H9 (cell line): ENCODE results near the gene TSPAN6. TPM values are rescaled to one million over a fixed set of nuclear protein-coding genes. Genes with fewer than 3 reads are reported as not detected.

ENCODE experiments used
- DNase-seq: peaks from one replicate; pipeline ENCODE4 v3.0.0-alpha.2; 2017
- H2AFZ ChIP-seq: one replicate; pipeline ENCODE4 v1.6.1; 2013; ENCODE audit warnings: mild to moderate bottlenecking, low read length, control low read depth, moderate library complexity
- H2AK5ac ChIP-seq: 2 replicates; pipeline ENCODE4 v1.6.1; 2013; ENCODE audit warnings: low read length, control low read depth, mixed read lengths; ENCODE audit not compliant: insufficient read length
- H2BK120ac ChIP-seq: one replicate; pipeline ENCODE4 v1.6.1; 2013; ENCODE audit warnings: low read depth, mild to moderate bottlenecking, low read length, control low read depth, inconsistent platforms; ENCODE audit not compliant: poor library complexity, severe bottlenecking
- H2BK12ac ChIP-seq: 2 replicates; pipeline ENCODE4 v1.6.1; 2013; ENCODE audit warnings: low read length, control low read depth, mixed read lengths, low read depth; ENCODE audit not compliant: insufficient read length
- H2BK15ac ChIP-seq: 2 replicates; pipeline ENCODE4 v1.6.1; 2013; ENCODE audit warnings: low read depth, low read length, control low read depth
- H2BK20ac ChIP-seq: one replicate; pipeline ENCODE4 v1.6.1; 2013; ENCODE audit warnings: low read depth, mild to moderate bottlenecking, low read length, control low read depth, inconsistent platforms; ENCODE audit not compliant: poor library complexity, severe bottlenecking
- H2BK5ac ChIP-seq: 2 replicates; pipeline ENCODE4 v1.6.1; 2013; ENCODE audit warnings: low read length, control low read depth, mixed read lengths; ENCODE audit not compliant: insufficient read length
- H3K14ac ChIP-seq: 2 replicates; pipeline ENCODE4 v1.6.1; 2013; ENCODE audit warnings: low read length, control low read depth; ENCODE audit not compliant: insufficient read depth
- H3K18ac ChIP-seq: 2 replicates; pipeline ENCODE4 v1.6.1; 2013; ENCODE audit warnings: low read depth, mild to moderate bottlenecking, mixed read lengths, low read length, control low read depth; ENCODE audit not compliant: insufficient read length
- H3K23ac ChIP-seq: 2 replicates; pipeline ENCODE4 v1.6.1; 2013; ENCODE audit warnings: low read length, control low read depth, mixed read lengths, low read depth; ENCODE audit not compliant: insufficient read length
- H3K23me2 ChIP-seq: 2 replicates; pipeline ENCODE4 v1.6.1; 2013; ENCODE audit warnings: low read depth, mild to moderate bottlenecking, mixed read lengths, low read length, control low read depth; ENCODE audit not compliant: insufficient read length, poor library complexity, severe bottlenecking
- H3K27ac ChIP-seq: 2 replicates; pipeline ENCODE4 v1.5.1; 2013; ENCODE audit warnings: low read length, control low read depth, mixed read lengths, low read depth; ENCODE audit not compliant: insufficient read length
- H3K27me3 ChIP-seq: 2 replicates; pipeline ENCODE4 v1.6.1; 2013; ENCODE audit warnings: low read length, control low read depth, inconsistent platforms; ENCODE audit not compliant: insufficient read depth
- H3K4ac ChIP-seq: 2 replicates; pipeline ENCODE4 v1.6.1; 2013; ENCODE audit warnings: low read depth, mild to moderate bottlenecking, control low read depth, inconsistent platforms, low read length, moderate library complexity
- H3K4me1 ChIP-seq: 2 replicates; pipeline ENCODE4 v1.6.1; 2013; ENCODE audit warnings: low read length, control low read depth, inconsistent platforms; ENCODE audit not compliant: insufficient read depth
- H3K4me2 ChIP-seq: 2 replicates; pipeline ENCODE4 v1.6.1; 2013; ENCODE audit warnings: low read length, control low read depth, mixed read lengths; ENCODE audit not compliant: insufficient read length, insufficient read depth
- H3K56ac ChIP-seq: 2 replicates; pipeline ENCODE4 v1.6.1; 2013; ENCODE audit warnings: low read depth, mild to moderate bottlenecking, mixed read lengths, low read length, control low read depth; ENCODE audit not compliant: insufficient read length
- H3K79me1 ChIP-seq: 2 replicates; pipeline ENCODE4 v1.6.1; 2013; ENCODE audit warnings: low read depth, mild to moderate bottlenecking, moderate library complexity, low read length, control low read depth, inconsistent platforms; ENCODE audit not compliant: insufficient read depth, poor library complexity, severe bottlenecking
- H3K79me2 ChIP-seq: 2 replicates; pipeline ENCODE4 v1.6.1; 2013; ENCODE audit warnings: low read length, control low read depth, inconsistent platforms; ENCODE audit not compliant: insufficient read depth
- H3K9ac ChIP-seq: 2 replicates; pipeline ENCODE4 v1.6.1; 2013; ENCODE audit warnings: low read length, control low read depth, mixed read lengths; ENCODE audit not compliant: insufficient read length; ENCODE audit errors: extremely low read depth
- H3K9me3 ChIP-seq: one replicate; pipeline ENCODE4 v1.6.1; 2013; ENCODE audit warnings: low read depth, low read length, inconsistent platforms; ENCODE audit not compliant: control insufficient read depth
- H3T11ph ChIP-seq: one replicate; pipeline ENCODE4 v1.6.1; 2013; ENCODE audit warnings: mild to moderate bottlenecking, low read length, control low read depth, inconsistent platforms
- H4K20me1 ChIP-seq: one replicate; pipeline ENCODE4 v1.6.1; 2013; ENCODE audit not compliant: control insufficient read depth, insufficient read length, insufficient read depth
- H4K5ac ChIP-seq: 2 replicates; pipeline ENCODE4 v1.6.1; 2013; ENCODE audit warnings: low read depth, mild to moderate bottlenecking, mixed read lengths, low read length, control low read depth; ENCODE audit not compliant: insufficient read length
- H4K8ac ChIP-seq: replicated peaks from 2 replicates; pipeline ENCODE4 v1.6.1; 2013; ENCODE audit warnings: low read length, control low read depth, mixed read lengths, low read depth; ENCODE audit not compliant: insufficient read length
- H4K91ac ChIP-seq: 2 replicates; pipeline ENCODE4 v1.6.1; 2013; ENCODE audit warnings: low read depth, mild to moderate bottlenecking, moderate library complexity, mixed read lengths, low read length, control low read depth; ENCODE audit not compliant: insufficient read length
- H3K27ac Mint-ChIP-seq, 3 experiments: 2 replicates in 2 of 3; 3 replicates in 1 of 3; pipeline ENCODE4 v1.8.0; 2020 to 2021; ENCODE audit warnings: mixed read lengths in 3 of 3, mild to moderate bottlenecking in 1 of 3, moderate library complexity in 1 of 3
- H3K27me3 Mint-ChIP-seq: 2 replicates; pipeline ENCODE4 v1.8.0; 2021; ENCODE audit warnings: low read depth, mild to moderate bottlenecking, moderate library complexity, mixed read lengths
- H3K36me3 Mint-ChIP-seq, 3 experiments: 2 replicates in 2 of 3; 3 replicates in 1 of 3; pipeline ENCODE4 v1.8.0; 2020 to 2021; ENCODE audit warnings: low read depth in 3 of 3, mixed read lengths in 3 of 3; ENCODE audit not compliant: insufficient read depth in 1 of 3
- H3K4me1 Mint-ChIP-seq, 2 experiments: 2 replicates each; pipeline ENCODE4 v1.8.0; 2020; ENCODE audit warnings: mixed read lengths in 2 of 2
- H3K4me3 Mint-ChIP-seq, 2 experiments: 2 replicates in 1 of 2; 3 replicates in 1 of 2; pipeline ENCODE4 v1.8.0; 2020 to 2021; ENCODE audit warnings: mild to moderate bottlenecking in 2 of 2, mixed read lengths in 2 of 2, moderate library complexity in 1 of 2
- H3K9me3 Mint-ChIP-seq, 2 experiments: 2 replicates in 1 of 2; 3 replicates in 1 of 2; pipeline ENCODE4 v1.8.0; 2020; ENCODE audit warnings: mild to moderate bottlenecking in 2 of 2, mixed read lengths in 2 of 2, moderate library complexity in 1 of 2
- CTCF ChIP-seq: fragments of 200-600 bp; sonication (generic); conservative IDR thresholded peaks from 3 replicates; pipeline ENCODE4 v1.8.0; 2021; ENCODE audit warnings: antibody characterized with exemption, mild to moderate bottlenecking
- WGBS: extraction: QIAGEN DNeasy Blood & Tissue Kit; methylation state at CpG from one replicate; pipeline ENCODE4 v1.1.7; 2013; ENCODE audit warnings: missing lambda C conversion rate, low lambda C conversion rate, mixed read lengths; ENCODE audit not compliant: insufficient read length; ENCODE audit errors: extremely low coverage; 5-methylcytosine and 5-hydroxymethylcytosine counted together
- total RNA-seq: library from RNA; stranded (reverse); gene quantifications from 2 replicates; pipeline ENCODE4 v1.2.1, GENCODE V29; 2021

Gene TSPAN6
- total RNA-seq, 1 experiment from 2014 or later, result 61.3 TPM

GRCh38 chrX:100647739-100648138 lies 11.1 kb upstream of the TSPAN6 start:
- H3K4ac ChIP-seq, result no peak overlapping the region
- WGBS, result no CpG with 5 or more reads among the region's 2 CpGs
- H2BK12ac ChIP-seq, result no peak overlapping the region
- H2BK15ac ChIP-seq, result no peak overlapping the region
- no peak overlapping the region for H3K18ac ChIP-seq
- no peaks in the 10 kb centered on the region for H3K27me3 ChIP-seq
- no peak overlapping the region for H3T11ph ChIP-seq
- no peak overlapping the region for H3K4me3 Mint-ChIP-seq
- H2BK120ac ChIP-seq, result no peak overlapping the region
- H2AFZ ChIP-seq, result no peak overlapping the region
- no peak overlapping the region for H3K9ac ChIP-seq
- no peak overlapping the region for H4K8ac ChIP-seq
- H3K79me2 ChIP-seq, result no peaks in the 10 kb centered on the region
- H4K91ac ChIP-seq, result no peak overlapping the region
- no peaks in the 10 kb centered on the region for H4K20me1 ChIP-seq
- H3K4me1 ChIP-seq, result peaks cover 3% of the 10 kb centered on the region; the same call in 1 of the 2 replicates
- TF ChIP-seq CTCF, result no peak
- no peaks in the 10 kb centered on the region; a peak in 3 of 7 replicates for H3K36me3 Mint-ChIP-seq
- H3K27me3 Mint-ChIP-seq, result peaks cover 11% of the 10 kb centered on the region
- H3K9me3 ChIP-seq, result peaks cover 4% of the 10 kb centered on the region
- H2BK20ac ChIP-seq, result no peak overlapping the region
- no peak overlapping the region for H4K5ac ChIP-seq
- no peak overlapping the region for H3K56ac ChIP-seq
- H3K27ac Mint-ChIP-seq, result no peak overlapping the region; a peak in 1 of 7 replicates
- no peak overlapping the region for H2AK5ac ChIP-seq
- H3K79me1 ChIP-seq, result no peaks in the 10 kb centered on the region
- no peak overlapping the region for H2BK5ac ChIP-seq
- H3K14ac ChIP-seq, result no peak overlapping the region
- no peak for DNase-seq
- H3K4me2 ChIP-seq, result no peak overlapping the region
- H3K23ac ChIP-seq, result no peak overlapping the region
- peaks cover 15 to 21% of the 10 kb centered on the region in 2 experiments for H3K4me1 Mint-ChIP-seq
- H3K27ac ChIP-seq, result no peak overlapping the region
- peaks cover 0 to 66% of the 10 kb centered on the region in 2 experiments; a peak in 4 of 5 replicates for H3K9me3 Mint-ChIP-seq
- no peaks in the 10 kb centered on the region for H3K23me2 ChIP-seq
